ENCODE measurements around the gene CDK14.
A peak's percentile ranks its signal among the peaks of the same experiment; 100 is the strongest.
"Not testable (repeated sequence)": the region's sequence is repeated elsewhere in the genome, so short reads cannot be mapped to it uniquely, and the experiment has no call there.

The CDK14 gene

DNA sequence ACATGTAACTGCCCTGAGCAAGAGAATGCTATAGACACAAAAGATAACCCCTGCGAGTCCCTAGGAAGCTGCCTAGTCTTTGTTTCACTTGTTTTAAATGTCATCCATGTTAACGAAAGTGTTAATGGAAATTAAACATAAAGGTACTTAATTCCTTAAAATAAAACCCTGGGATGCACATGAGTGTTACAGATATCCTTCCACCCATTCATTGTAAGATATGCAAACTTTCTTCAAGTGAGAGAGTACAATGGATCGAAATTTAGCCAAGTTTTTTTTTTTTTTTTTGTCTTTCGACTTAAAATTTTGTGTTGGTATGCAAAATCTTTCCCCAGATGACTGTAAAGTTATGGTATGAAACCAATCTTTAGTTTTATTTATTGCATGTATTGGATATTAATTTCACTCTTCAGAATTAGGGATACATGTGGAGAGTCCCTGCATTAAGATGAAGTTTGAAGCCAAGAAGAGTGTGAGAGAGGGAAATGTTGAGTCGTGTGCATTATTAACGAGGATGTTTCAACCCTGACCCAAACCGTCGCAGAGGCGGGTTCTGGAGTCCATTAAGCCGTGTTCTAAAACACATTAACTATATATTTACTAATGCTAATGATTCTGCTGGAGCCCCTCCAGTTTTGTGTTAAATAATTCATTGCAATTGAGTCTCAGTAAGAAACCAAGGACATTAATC is 1.6 kb downstream of the CDK14 start:
- DNase-seq = no peak

DNA sequence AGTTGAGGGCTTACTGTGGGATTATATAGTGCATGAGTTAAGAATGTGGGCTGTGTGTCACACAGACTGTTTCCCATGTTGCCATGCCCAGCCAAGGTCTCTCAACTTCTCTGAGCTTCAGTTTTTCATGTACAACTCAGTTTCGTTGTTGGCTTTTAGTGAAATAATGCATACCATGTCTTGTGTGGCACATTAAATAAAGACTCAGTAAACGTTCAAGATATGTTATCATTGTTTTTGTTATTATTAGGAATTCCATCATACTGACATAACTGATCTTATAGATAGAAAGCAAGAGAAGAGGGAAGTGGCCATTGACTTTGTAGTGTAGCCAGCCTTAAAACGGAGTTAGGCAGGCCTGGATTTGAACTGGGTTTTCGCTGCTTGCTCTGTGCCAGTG is 2.9 kb downstream of the CDK14 start:
- DNase-seq = no peak

DNA sequence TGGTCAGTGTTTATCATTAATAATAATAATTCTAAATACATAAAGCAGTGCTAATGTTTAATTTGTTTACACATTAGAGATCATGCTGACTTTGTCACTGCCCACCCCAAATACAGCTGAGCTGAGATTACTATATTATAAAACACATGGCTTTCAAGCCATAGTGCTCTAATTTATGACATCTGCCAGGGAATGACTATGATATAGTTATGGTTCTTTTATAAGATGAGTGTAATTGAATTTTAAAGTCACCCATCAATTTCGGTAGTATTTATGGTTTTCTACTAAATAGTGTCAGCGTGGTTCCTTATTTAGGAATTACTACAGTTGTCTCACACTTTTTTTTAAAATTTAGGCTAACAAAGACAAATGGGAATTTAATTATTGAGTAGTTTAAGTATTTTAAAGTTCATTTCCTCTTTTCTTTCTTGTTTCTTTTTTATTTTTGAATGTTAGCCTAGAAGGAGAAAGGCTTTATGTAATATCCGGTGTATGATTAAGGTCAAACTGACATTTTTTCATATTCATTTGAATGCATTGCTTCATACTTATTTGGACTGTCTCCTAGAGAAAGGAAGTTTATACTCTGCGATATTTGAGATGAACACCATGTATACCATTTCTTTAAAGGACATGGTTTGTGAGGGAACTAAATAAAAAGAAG is 3.9 kb downstream of the CDK14 start:
- no peak for DNase-seq

DNA sequence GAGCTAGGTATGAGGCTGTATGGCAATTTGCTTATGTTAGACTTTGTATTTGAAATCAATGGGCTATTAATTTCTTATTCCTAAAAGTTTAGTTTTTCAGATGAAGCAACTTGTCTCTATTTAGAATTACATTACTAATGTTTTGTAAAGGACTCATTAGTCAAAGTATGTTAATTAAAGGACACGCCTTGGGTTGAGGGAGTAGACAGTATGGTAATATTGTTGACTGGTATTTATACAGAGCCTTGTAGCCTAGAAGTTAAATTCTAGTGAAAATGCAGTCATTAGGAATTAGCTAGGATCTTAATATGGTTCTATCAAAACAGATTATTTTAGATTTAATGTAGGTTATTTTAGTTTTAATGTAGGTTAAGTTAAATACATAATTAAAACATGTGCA is 6.2 kb downstream of the CDK14 start:
- DNase-seq = no peak

DNA sequence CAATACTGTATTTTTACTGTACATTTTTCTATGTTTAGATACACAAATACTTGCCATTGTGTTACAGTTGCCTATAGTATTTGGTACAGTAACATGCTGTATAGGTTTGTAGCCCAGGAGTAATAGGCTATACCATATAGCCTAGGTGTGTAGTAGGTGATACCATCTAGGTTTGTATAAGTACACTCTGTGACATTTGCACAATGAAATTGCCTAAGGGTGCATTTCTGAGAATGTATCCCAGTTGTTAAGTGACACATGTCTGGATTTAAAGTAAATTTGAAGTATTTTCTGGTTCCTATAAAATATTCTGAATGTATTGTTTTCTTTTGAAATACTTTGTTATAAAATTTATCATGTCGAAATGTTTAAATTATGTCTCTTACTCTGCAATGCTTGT is 7.2 kb downstream of the CDK14 start:
- no peak for DNase-seq

DNA sequence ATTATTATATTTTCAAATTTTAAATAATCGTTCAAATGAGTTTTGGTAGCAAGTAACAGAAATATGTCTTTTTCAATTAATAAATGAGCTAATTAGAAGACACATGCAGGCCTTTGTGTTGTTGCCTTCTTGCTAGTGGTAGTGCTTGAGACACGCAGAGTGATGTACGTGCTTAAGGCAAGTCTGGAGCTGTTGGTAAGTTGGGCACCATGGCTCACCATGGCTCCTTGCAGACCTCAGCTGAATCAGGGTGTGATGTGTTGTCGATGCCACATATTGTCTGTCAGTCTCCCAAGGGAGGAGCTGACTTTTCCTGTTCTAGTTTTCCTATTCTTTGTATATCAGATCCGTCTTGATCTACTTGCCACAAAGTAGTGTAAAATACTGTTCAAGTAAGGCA is 8.3 kb downstream of the CDK14 start:
- DNase-seq = no peak

DNA sequence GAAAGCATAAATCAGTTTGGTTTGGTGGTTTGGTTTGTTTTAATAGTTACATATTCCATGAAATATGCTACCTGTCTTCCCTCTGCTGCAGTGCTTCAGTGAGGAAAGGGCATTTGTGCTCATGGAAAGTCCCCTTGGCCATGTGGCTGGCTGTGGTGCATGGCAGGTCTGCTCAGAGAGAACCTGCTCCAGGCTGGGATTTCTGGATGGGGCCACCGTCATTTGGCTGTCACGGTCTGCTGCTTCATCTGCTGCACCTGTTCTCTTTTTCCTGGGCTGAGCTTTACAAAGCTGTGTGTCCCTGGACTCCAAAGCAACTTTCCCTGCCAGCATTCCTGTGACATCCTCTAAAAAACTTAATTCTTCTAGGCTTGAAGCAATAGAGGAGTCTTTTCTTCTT is 8.9 kb downstream of the CDK14 start:
- no peak for DNase-seq

DNA sequence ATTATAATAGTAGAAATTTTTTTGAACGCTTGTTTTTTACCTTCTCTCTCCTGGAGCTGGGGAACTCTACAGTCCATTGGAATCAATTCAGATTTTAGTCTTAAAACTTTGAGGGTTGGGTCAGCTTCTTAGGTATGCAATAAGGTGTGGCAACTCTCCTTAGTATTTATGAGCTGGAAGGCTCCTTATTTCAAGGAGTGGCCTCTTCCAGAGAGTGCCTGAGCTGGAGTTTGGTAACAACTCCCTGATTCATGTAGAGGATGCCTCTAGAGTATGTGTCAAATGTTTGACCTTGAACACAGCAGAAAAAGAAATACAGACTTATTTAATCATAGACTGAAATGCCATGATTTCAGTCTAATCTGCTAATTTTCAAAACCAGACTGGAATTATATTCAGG is 11.1 kb downstream of the CDK14 start:
- DNase-seq = no peak

DNA sequence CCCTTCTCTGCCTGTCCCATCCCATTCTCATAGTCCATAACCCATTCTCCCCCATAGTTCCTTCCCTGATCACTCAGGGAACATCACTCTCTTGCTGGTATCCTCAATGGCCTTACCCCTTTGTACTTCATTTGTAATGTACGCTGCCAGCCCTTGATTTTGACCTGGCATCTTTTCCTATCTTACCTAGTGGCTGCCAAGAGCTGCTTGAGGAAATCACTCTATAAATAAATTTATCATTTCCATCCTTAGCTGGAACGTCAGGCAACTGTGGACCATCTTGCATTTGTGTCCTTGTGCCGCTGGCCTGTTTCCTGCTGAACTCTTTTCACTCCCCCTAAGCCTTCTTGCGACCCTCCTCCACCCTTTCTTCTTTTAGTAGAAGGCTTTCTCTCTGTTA is 14.0 kb downstream of the CDK14 start:
- DNase-seq = no peak

DNA sequence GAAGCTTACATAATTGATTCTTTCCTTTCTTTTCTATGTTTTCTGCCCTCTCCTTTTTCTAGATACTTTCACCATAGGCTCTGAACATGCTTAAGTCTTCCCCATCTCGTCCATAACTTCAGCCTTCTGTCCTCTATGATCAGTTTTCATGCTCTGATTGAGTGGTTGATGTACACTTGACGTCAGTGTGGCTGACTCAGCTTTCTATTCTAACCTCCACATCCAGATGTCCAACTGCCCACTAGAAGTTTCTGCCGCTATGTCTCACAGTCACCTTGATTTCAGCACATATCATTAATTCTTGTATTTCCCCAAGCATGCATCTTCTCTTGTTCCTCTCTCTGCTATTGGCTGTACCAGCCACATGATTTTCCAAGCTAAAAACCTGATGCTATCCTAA is 15.0 kb downstream of the CDK14 start:
- DNase-seq = no peak

DNA sequence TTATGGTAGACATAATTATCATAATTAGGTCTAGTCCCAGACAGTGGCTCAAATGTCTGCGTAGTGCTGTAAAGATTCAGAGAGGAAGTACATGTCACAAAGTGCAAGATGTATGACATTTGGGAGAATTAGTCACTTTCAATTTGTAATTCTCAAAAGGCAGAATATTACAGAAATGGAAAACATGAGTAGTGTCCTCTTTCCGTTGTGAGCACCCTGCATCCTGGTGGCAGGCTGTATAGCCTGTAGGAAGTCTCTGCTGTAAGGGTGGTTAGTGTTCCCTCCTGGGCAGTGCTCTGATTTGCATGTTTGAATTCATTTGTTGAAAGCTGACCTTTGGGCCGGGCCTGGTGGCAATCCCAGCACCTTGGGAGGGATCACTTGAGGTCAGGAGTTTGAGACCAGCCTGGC is 17.0 kb downstream of the CDK14 start:
- no peak for DNase-seq

DNA sequence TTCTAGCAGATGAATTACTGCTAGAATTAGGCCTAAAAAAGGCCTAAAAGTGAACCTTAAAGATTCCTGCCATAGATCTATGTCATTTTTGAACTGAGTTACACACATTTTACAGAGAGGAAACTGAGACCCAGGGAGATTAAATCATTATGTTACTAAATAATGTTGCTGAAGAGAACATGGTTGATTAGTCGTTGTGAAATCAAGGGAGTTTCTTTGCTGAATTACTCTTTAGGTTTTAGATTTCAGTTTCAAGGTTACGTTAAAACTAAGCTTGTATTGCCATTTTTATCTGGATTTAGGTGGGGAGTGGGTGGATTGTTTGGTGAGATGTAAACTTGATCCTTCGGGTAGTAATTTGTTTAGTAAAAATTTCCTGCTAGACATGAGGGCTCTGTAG is 21.3 kb downstream of the CDK14 start:
- no peak for DNase-seq

DNA sequence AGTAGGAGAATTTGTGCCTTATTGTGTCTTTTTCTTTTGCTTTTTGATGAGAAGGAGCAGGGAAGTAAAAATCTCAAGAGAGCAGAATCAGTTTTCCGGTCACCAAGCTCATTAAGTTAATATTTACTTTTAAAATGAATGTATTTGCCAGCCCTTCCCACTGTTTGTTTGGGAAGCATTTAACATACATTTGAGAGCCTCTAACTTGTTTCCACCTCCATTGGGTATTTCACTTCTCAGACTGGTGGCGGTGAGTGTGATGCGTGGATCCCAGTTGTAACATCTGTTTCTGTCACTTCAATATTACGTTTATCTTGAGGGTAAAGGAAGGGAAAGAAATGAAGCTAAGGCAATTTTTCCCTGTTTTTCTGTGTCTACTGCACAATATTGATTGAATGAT is 22.8 kb downstream of the CDK14 start:
- DNase-seq = no peak

DNA sequence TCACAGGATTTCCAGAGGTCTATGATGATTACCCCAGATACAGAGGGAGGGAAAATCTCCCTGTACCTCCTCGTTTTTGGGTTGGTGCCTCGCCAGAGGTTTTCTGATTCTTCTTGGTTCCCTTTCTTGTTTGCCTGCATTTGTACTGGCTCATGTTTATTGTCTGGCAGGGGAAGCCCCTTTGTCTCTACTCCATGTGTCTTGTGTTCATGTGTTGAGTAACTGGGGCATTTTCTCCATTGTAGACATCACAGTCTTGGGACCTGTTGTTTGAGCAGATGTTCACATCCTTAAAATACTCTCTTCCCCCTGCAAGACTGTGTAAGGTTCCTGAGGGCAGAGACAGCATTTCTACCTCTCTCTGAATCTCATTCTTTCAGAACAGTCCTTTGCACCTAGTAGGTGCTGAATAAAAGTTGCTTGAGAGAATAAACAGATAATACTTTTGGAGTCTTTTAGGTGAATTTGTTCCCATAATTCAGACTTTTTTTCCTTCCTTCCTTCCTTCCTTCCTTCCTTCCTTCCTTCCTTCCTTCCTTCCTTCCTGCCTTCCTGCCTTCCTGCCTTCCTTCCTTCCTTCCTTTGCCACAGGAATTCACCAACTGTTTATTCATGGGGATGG is 25.1 kb downstream of the CDK14 start:
- DNase-seq = no peak

DNA sequence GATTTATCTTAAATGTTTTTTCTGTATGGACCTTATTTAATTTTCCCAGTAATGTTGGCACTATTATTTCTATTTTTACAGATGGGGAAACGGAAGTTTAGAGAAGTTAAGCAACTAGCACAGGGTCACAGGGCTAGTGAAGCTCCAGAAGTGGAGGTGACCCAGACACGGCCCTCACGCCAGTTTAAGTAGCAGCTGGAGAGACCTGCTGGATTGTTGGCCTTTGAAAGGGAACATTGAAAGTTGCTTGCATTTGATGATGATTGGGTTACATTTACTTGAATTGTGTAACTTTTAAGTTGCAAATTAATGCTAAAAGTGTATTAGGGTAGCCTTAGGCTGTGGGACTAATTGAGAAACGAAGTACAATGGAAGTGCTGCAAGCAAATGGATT is 25.6 kb downstream of the CDK14 start:
- DNase-seq = no peak

DNA sequence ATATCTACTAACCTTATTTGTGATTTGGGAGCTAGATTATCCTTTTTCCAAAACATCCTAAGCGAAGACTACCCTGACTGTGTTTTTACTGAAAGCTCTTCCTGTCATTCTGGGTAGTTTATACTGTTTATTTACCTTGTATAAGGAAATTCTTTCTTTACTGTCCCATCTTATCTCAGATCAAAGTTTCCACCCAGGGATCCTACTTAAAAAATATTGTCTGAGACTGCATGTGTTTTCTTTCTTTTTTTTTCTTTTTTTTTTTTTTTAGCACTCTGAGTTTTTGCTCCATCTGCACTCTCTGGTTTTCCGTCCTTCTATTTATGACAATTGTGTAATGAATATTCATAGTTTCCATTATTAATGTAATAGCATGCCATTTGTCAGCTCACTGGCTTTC is 26.5 kb downstream of the CDK14 start:
- no peak for DNase-seq

DNA sequence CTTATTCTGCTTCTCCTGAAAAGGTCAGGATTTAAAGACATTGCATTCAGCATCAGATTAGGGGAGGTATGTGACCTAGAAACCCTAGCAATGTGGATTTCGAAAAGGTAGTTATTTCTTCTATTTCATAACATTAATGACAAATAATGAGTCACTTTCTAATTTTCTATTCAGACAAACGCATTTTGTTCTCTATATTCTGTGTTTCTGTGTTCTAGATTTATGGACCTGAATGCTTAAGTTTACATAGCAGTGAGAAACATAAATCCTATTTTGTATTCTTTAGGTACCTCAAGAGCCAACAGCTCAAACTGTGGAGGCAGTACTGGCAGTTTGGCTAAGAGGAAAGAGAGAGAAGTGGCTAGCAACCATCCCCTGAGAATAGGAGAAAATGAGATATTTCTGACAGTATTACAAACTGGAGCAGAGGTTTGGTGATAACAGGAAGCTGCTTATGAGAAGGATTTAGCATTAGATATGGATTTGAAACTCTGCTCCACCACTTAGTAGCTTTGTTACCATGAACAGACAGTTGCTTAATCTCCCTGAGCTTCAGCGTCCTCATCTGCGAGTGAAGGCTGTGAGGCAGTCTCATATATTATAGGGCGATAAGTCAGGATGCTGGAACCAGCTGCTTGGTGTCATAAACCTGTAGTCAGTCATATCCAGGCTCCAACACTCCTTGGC is 28.2 kb downstream of the CDK14 start:
- DNase-seq = peak; percentile 46

DNA sequence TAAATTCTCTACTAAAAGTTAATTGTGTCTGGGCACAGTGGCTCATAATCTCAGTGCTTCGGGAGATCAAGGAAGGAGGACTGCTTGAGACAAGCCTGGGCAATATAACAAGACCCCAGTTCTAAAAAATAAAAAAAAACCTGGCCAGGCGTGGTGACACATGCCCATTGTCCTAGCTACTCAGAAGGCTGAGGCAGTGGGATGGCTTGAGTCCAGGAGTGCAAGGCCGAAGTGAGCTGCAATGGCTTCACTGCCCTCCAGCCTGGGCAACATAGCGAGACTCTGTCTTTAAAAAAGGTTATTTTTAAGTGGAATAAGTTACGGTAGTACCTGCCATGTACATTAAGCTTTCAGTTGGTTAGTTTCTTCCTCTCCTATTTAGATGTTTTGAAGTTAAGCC is 28.9 kb downstream of the CDK14 start:
- DNase-seq = no peak

DNA sequence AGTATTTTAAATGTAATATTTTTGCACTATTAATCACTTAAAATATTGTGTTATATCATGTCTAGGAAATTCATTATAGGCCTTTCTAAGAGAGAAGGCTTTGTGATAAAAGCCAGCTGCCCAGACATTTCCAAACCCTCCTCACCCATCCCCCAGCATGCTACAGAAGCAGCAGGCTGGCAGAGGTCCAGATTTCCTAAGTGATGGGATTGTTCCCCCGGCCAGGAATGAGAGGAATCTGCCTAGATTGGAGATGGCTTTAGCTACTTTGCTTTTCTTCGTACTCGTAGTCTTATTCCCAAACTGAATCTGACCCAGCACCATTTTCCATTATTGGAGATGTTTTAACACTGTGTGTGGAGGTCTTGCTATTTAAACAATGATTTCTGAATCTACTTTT is 29.4 kb downstream of the CDK14 start:
- peak; percentile 91 for DNase-seq

DNA sequence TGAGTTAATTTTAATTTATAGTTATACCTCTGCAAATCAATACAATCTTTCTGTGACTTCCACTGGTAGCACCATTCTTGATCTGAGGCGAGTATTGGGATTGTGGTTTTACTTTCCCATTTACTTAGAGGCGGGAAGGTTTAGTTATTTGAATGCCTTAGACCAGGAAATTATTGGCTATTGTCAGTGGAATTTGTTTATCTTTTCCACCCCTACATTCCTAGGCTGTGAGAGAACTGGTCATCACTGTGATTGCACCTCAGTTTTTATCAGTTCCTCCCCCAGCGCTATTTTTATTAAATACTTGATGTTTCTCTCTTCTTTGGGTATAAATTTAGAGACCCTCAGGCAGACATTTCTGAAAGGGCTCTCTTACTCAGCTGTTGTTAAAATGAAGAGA is 29.9 kb downstream of the CDK14 start:
- no peak for DNase-seq

DNA sequence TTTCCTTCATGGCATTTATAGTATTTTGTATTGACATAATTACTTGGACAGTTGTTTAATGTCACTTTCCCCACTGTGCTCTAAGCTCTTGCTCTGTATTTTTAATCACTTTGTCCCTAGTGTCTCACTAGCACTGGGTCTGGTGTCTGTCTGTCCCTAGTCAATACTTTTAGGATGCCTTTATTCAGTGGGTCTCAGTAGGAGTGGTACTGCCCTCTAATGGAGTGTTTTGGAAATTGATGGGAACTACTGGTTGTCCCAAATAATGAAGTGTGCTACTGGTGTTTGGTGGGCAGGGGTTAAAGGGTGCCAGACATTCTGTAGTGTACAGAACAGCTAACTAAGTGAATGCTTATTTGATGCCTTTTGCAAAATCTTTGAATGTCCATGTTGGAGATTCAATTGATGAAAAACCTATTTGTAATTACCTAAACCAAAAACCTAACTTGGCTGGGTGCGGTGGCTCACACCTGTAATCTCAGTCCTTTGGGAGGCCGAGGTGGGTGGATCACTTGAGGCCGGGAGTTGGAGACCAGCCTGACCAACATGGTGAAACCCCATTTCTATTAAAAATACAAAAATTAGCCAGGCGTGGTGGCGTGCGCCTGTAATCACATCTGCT is 33.3 kb downstream of the CDK14 start:
- DNase-seq = peak; percentile 67

DNA sequence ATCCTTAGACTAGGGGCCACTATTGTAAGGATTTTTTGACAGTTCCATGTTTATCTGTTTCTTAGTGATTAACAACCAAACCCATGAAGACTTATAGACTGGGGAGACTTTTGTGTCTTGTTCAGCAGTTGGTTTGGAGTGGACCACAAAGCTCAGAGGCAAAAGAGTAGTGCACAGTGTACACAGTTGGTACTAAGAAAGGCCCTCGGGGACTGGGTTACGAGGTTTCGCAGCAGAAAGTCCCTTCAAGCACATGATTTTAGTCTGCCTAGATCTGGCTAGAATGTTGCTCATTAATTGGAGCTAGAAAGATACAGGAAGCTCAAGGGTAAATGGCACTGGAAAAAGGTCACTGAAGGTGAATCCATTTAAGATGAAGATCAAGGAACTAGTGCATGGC is 35.4 kb downstream of the CDK14 start:
- DNase-seq = no peak

DNA sequence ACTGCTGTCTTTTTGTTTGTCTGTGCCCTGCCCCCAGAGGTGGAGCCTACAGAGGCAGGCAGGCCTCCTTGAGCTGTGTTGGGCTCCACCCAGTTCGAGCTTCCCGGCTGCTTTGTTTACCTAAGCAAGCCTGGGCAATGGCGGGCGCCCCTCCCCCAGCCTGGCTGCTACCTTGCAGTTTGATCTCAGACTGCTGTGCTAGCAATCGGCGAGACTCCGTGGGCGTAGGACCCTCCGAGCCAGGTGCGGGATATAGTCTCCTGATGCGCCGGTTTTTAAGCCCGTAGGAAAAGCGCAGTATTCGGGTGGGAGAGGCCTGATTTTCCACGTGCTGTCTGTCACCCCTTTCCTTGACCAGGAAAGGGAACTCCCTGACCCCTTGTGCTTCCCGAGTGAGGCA is 43.6 kb downstream of the CDK14 start:
- DNase-seq = not testable (repeated sequence)

DNA sequence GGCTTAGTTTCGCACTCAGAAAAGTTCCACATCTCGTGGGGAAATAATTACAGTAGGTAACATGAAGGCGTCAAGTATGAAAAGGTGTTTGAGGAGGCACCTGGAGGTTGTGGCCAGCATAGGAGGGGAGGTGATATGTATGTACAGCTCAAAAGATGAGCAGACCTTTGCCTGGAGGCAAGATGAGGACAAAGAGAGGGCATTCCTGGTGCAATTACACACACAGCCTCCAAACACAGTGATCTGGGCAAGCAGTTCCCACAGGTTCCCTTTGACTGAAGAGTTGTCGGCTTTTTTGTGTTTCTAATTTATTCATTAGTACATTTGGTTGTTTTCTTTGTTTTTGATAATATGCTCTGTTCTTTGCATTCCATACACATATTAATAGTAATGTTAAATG is 46.9 kb downstream of the CDK14 start:
- no peak for DNase-seq

All from eye (tissue), 1 donor.